GM21381 (cell line): Measurements from ENCODE around the gene CHMP4A.

Experiments used
- ATAC-seq: cut with Tn5 transposase; IDR thresholded peaks from one replicate; pipeline ENCODE4 v1.9.1; 2021; ENCODE audit warnings: mild to moderate bottlenecking, moderate library complexity; ENCODE audit not compliant: unreplicated experiment

The CHMP4A gene

GRCh38 chr14:24160499-24160849, 52.8 kb downstream of the CHMP4A start:
- no peak for ATAC-seq

DNA sequence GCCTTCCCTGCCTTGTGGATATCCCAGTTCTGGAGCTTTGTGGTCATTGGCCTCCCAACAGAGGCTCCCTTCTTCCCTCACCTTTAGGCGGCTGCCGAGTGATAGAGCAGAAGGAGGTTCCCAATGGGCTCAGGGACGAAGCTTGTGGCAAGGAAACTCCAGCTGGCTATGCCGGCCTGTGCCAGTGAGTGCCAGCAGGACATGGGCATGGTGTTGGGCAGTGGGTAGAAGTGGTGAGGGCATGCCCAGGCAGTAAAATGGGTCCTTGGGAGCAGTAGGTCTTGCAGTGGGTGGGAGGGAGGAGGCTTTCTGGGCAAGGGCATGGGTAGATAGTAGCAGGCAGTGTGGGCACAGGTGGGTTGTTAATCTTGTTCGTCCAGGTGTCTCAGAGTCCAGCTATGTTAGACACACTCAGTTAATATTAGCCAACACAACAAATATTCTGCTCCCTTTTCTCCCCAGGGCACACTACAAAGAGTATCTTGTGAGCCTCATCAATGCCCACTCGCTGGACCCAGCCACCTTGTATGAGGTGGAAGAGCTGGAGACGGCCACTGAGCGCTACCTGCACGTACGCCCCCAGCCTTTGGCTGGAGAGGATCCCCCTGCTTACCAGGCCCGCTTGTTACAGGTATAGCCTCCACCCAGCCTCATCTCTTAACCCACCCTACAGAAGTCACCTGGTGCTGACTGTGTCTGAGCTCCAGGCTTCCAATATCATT, 53.4 kb downstream of the CHMP4A start:
- no peak for ATAC-seq
